ENCODE data around the gene MYH4.

GRCh38 chr17:10499950-10500349 lies 30.6 kb upstream of the MYH4 start:
- no peak for TF ChIP-seq CTCF (IDR thresholded peaks at IDR 0.05)
- TF ChIP-seq POLR2A (IDR thresholded peaks at IDR 0.05): no peak
